GM12878 (cell line): ENCODE results near the gene VWA7. TPM values are rescaled to one million over a fixed set of nuclear protein-coding genes. Genes with fewer than 3 reads are reported as not detected.
A peak's percentile ranks its signal among the peaks of the same experiment; 100 is the strongest.
"Not testable (repeated sequence)": the region's sequence is repeated elsewhere in the genome, so short reads cannot be mapped to it uniquely, and the experiment has no call there.

Experiments used
- ATAC-seq: fragments of 200-7000 bp; cut with Tn5 transposase; 3 replicates; pipeline ENCODE4 v1.9.1; 2020; ENCODE audit warnings: mild to moderate bottlenecking, moderate library complexity
- BruUV-seq: library from RNA; stranded (reverse); fragments of 400-500 nt; replicated peaks from 2 replicates; lab custom pipeline; 2021; lab: Mats Ljungman, UMichigan
- CTCF ChIA-PET: fragments of 300-600 bp; sonication (Branson Sonifier 250); formaldehyde crosslinking; extraction: SDS; loops from one replicate; lab custom pipeline; 2021; ENCODE audit warnings: inconsistent platforms; lab: Yijun Ruan, JAX
- POLR2A ChIA-PET: fragments of 350-600 bp; formaldehyde crosslinking; extraction: SDS; loops from one replicate; lab custom pipeline; 2021; ENCODE audit warnings: inconsistent platforms; lab: Charles Lee
- RAD21 ChIA-PET: fragments of 300-600 bp; sonication (Branson Sonifier 250); formaldehyde crosslinking; loops from one replicate; lab custom pipeline; 2023; ENCODE audit warnings: antibody characterized with exemption; ENCODE audit not compliant: unreplicated experiment; lab: Charles Lee
- SMC1A ChIA-PET: fragments of 300-600 bp; sonication (Branson Sonifier 250); formaldehyde crosslinking; loops from one replicate; lab custom pipeline; 2023; ENCODE audit not compliant: unreplicated experiment, uncharacterized antibody; lab: Charles Lee
- DNase-seq: peaks from one replicate; pipeline ENCODE4 v3.0.0-alpha.2; 2011; ENCODE audit warnings: low read depth, low spot score
- FAIRE-seq: peaks from 3 replicates; lab custom pipeline; 2011; peaks lifted over from hg19 to GRCh38; lab: Jason Lieb, UNC
- H2AFZ ChIP-seq: 2 replicates; pipeline ENCODE4 v1.6.0; 2011; ENCODE audit warnings: low read depth, low read length, control low read depth; ENCODE audit not compliant: control insufficient read depth
- H3K27ac ChIP-seq: 2 replicates; pipeline ENCODE4 v1.5.1; 2011; ENCODE audit warnings: control low read depth; ENCODE audit not compliant: control insufficient read depth, insufficient read depth
- H3K27me3 ChIP-seq, 2 experiments: replicated peaks in 1 of 2; 2 replicates each; pipeline versions ENCODE4 v1.6.0 to v1.6.1; 2011; ENCODE audit warnings: low read length in 1 of 2; ENCODE audit not compliant: control insufficient read depth in 2 of 2, insufficient read depth in 2 of 2
- H3K36me3 ChIP-seq, 2 experiments: 2 replicates each; pipeline ENCODE4 v1.5.1; 2011; ENCODE audit warnings: low read length in 1 of 2; ENCODE audit not compliant: control insufficient read depth in 2 of 2, insufficient read depth in 2 of 2
- H3K4me1 ChIP-seq: 2 replicates; pipeline ENCODE4 v1.6.1; 2011; ENCODE audit warnings: mild to moderate bottlenecking, low read length, moderate library complexity, mixed read lengths; ENCODE audit not compliant: control insufficient read depth, insufficient read depth
- H3K4me2 ChIP-seq: 2 replicates; pipeline ENCODE4 v1.6.0; 2011; ENCODE audit warnings: control low read depth; ENCODE audit not compliant: control insufficient read depth, insufficient read depth
- H3K4me3 ChIP-seq: fragments of 200-600 bp; sonication (generic); 2 replicates; pipeline ENCODE4 v1.5.1; 2016
- H3K79me2 ChIP-seq: 2 replicates; pipeline ENCODE4 v1.6.0; 2011; ENCODE audit warnings: low read length; ENCODE audit not compliant: control insufficient read depth, insufficient read depth
- H3K9ac ChIP-seq: 2 replicates; pipeline ENCODE4 v1.8.0; 2011; ENCODE audit warnings: low read length, control low read depth, mixed read lengths; ENCODE audit not compliant: control insufficient read depth, insufficient read depth
- H3K9me3 ChIP-seq: replicated peaks from 3 replicates; pipeline ENCODE4 v1.5.1; 2011; ENCODE audit warnings: mild to moderate bottlenecking, low read length; ENCODE audit not compliant: control insufficient read depth, insufficient read depth
- H4K20me1 ChIP-seq: 2 replicates; pipeline ENCODE4 v1.6.0; 2011; ENCODE audit not compliant: control insufficient read depth, insufficient read depth
- IKZF1 ChIP-seq: fragments of 450-650 bp; conservative IDR thresholded peaks from 2 replicates; pipeline ENCODE4 v1.6.1; 2017; ENCODE audit warnings: antibody characterized with exemption, mild to moderate bottlenecking
- LARP7 ChIP-seq: fragments of 450-650 bp; IDR thresholded peaks from 2 replicates; pipeline ENCODE4 v1.6.1; 2017; ENCODE audit warnings: mild to moderate bottlenecking
- MTA2 ChIP-seq: fragments of 450-650 bp; IDR thresholded peaks from 2 replicates; pipeline ENCODE4 v1.6.1; 2016; ENCODE audit warnings: low read depth, mild to moderate bottlenecking, moderate library complexity
- NKRF ChIP-seq: fragments of 450-650 bp; conservative IDR thresholded peaks from 2 replicates; pipeline ENCODE4 v1.6.1; 2017; ENCODE audit warnings: mild to moderate bottlenecking, moderate library complexity
- RFX5 ChIP-seq: IDR thresholded peaks from 2 replicates; pipeline ENCODE4 v1.6.1; 2011; ENCODE audit warnings: low read depth, low read length, improper control_type of control experiment
- WGBS: methylation state at CpG from one replicate; pipeline ENCODE4 v1.1.6; 2016; ENCODE audit warnings: low lambda C conversion rate; ENCODE audit not compliant: insufficient replicate concordance, insufficient coverage; ENCODE audit errors: missing lambda C conversion rate; 5-methylcytosine and 5-hydroxymethylcytosine counted together
- in situ Hi-C: fragments of 300-500 bp; cut with MboI; formaldehyde crosslinking; loops from 9 replicates; pipeline ENCODE4 v1.14.3; 2018; ENCODE audit warnings: mixed read lengths
- intact Hi-C: fragments of 100-400 bp; cut with micrococcal nuclease; formaldehyde crosslinking; loops from one replicate; pipeline ENCODE4 v1.14.2; 2022; ENCODE audit not compliant: unreplicated experiment
- polyA plus RNA-seq, 11 experiments: library from polyadenylated mRNA; depleted of rRNA in 4 of 11; unstranded in 6 of 11; stranded (reverse) in 5 of 11; fragments of >200 nt; fragmentation: Nextera tagmentation in 4 of 11; fragmentation: Illumina TruSeq in 1 of 11; extraction: Ambion mirVana in 4 of 11; extraction: Trizol in 1 of 11; gene quantifications; 1 replicate in 1 of 11; 2 replicates in 10 of 11; pipeline versions ENCODE4 v1.2.1 to v1.2.3, GENCODE V29; 2011 to 2016; ENCODE audit warnings: inconsistent platforms in 2 of 11, missing spikeins in 2 of 11, low read depth in 1 of 11
- total RNA-seq, 4 experiments: library from RNA; depleted of rRNA in 3 of 4; stranded (reverse); fragments of >200 nt in 3 of 4; fragmentation: Illumina TruSeq in 1 of 4; extraction: Trizol in 1 of 4; gene quantifications; 2 replicates each; pipeline versions ENCODE4 v1.2.1 to v1.2.3, GENCODE V29; 2013 to 2021

The VWA7 gene
- total and polyA plus RNA-seq, 10 of the 15 experiments (the other 5 are each of a cell fraction or from before 2014, with no cell fraction given): 0.11 to 3.1 (median 1.2) TPM; not detected in 1

DNA sequence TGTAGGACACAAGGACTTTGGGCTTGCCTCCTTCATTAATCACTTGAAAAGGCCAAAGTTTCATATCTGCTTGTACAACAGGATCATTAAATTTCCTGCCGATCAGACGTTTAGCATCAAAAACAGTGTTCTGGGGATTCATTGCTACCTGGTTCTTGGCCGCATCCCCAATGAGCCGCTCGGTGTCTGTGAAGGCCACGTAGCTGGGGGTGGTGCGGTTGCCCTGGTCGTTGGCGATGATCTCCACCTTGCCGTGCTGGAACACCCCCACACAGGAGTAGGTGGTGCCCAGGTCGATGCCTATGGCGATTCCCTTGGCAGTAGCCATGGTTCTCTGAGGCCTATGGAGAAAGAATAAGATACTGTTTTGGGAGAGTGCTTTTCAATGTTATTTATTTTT is 34.5 kb upstream of the VWA7 start:
- intact Hi-C loops: loop anchor here (2.0 kb wide), 1 partner anchor 15 kb away; no protein-coding TSS in a partner anchor
- CTCF ChIA-PET: interaction anchor here (0.7 to 2.1 kb wide), 3 partner anchors 13 to 131 kb away, joined by 4 to 5 read pairs (median 4); partner anchors contain the start of gene LY6G5C
- TF ChIP-seq MTA2 (no peak), LARP7 (no peak), RFX5 (no peak), NKRF (no peak), IKZF1 (no peak)
- TF ChIP-seq, all 136 proteins: peak for 0
- in situ Hi-C loops: no loop called here
- Histone ChIP-seq H4K20me1 (no peaks in the 10 kb centered on the region), H3K27ac (no peak overlapping the region), H3K36me3 (no peaks in the 10 kb centered on the region), H3K79me2 (peaks cover 2% of the 10 kb centered on the region), H3K4me1 (peaks cover 24% of the 10 kb centered on the region), H3K4me3 (no peak overlapping the region), H3K9me3 (no peaks in the 10 kb centered on the region), H3K9ac (no peak overlapping the region), H3K4me2 (peak overlapping the region; percentile 75; the same call in 1 of the 2 replicates), H2AFZ (no peak overlapping the region), H3K27me3 (no peaks in the 10 kb centered on the region)
- ChIA-PET POLR2A (interaction anchor here (0.6 to 5.2 kb wide), 3 partner anchors 13 to 74 kb away, joined by 3 to 91 read pairs (median 65); partner anchors contain the start of genes CLIC1, HSPA1B and MSH5), RAD21 (interaction anchor here (1.3 to 4.3 kb wide), 2 partner anchors 75 to 82 kb away, joined by 3 to 27 read pairs; partner anchors contain the start of genes CLIC1 and DDAH2), SMC1A (interaction anchor here (1.1 to 2.5 kb wide), 3 partner anchors 12 to 71 kb away, joined by 3 to 9 read pairs (median 3); no protein-coding TSS in a partner anchor)
- ATAC-seq: no peak
- no peak for FAIRE-seq
- BruUV-seq: no TSS peak
- no peak for DNase-seq
- WGBS: 86% methylated on average over 12 of the region's 12 CpGs

DNA sequence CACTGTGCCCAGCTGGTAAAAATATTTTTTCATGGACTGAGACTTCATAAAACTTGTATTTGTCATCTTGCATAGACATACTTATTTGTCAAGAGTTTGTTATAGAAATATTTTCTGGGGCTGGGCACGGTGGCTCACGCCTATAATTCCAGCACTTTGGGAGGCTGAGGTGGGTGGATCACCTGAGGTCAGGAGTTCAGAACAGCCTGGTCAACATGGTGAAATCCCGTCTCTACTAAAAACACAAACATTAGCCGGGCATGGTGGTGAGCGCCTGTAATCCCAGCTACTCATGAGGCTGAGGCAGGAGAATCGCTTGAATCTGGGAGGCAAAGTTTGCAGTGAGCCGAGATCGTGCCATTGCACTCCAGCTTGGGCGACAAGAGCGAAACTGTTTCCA is 31.5 kb upstream of the VWA7 start:
- peaks cover 15% of the 10 kb centered on the region for H3K79me2 ChIP-seq
- BruUV-seq, H3K9ac ChIP-seq, intact Hi-C loops, H3K27me3 ChIP-seq, RAD21 ChIA-PET, H3K4me3 ChIP-seq, H3K36me3 ChIP-seq, H2AFZ ChIP-seq, in situ Hi-C loops, H3K27ac ChIP-seq, DNase-seq, H4K20me1 ChIP-seq, H3K4me2 ChIP-seq, FAIRE-seq, H3K9me3 ChIP-seq, ATAC-seq: not testable (repeated sequence)
- peaks cover 22% of the 10 kb centered on the region for H3K4me1 ChIP-seq
- SMC1A ChIA-PET: interaction anchor here (1.2 to 3.8 kb wide), 2 partner anchors 18 to 78 kb away, joined by 3 to 22 read pairs; partner anchors contain the start of gene HSPA1B
- CTCF ChIA-PET: interaction anchor here (1.7 kb wide), 1 partner anchor 36 kb away, joined by 3 read pairs; no protein-coding TSS in a partner anchor
- WGBS: 96% methylated on average over 10 of the region's 10 CpGs
- POLR2A ChIA-PET: interaction anchor here (0.6 to 0.9 kb wide), 7 partner anchors 11 to 1039 kb away, joined by 3 to 6 read pairs (median 3); partner anchors contain the start of gene MSH5
